ENCODE results near the gene ZNF334. TPM values are rescaled to one million over a fixed set of nuclear protein-coding genes. Genes with fewer than 3 reads are reported as not detected.

The ZNF334 gene
- 0.13 and 0.14 TPM in 2 replicates for total RNA-seq

DNA sequence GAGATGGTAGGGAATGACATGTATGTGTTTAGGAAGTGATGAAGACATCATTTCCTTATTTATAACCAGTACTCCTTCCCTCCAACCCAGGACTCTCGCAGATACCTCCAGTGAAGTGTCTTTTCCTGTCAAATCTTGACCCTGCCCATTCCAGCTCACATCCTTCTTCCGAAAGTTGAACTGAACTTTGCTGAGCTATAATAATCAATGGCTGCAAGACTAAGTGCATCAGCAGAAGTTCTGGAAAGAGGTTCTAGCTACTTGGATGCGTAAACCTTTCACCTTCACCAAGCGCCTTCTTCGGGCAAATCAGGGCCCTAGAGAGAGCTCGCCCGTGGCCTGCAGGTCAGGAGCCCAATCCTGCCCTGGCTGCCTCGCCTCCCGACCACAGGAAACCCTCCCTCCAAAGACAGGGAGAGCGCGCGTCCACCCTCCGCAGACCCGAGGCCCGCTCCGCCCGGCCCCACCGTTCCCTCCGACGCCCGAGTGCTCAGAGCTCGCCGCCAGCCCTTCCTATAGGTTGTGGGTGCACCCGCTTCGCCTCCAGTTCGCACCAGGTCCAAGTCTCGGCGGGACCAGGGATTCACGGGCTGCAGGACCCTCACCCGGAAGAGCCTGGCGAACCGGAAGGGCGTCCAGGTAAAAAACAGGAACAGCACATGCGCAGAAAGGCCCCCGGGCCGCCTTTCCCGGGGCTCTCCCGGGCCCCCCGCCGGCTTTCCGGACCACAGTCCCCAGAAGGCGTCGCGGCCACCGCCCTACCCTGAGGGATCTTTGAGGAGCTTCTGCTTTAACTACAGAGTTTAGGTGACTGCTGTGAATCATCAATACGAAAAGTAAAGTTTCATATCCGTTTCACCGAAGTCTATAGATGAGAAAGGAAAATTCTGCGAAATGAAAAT lies at the start of gene ZNF334:
Gene ZNF334, minus strand, starts transcription at position 617 of the 902 bp plus-strand sequence. CDS start 1,457 bp downstream, outside the sequence.

DNA sequence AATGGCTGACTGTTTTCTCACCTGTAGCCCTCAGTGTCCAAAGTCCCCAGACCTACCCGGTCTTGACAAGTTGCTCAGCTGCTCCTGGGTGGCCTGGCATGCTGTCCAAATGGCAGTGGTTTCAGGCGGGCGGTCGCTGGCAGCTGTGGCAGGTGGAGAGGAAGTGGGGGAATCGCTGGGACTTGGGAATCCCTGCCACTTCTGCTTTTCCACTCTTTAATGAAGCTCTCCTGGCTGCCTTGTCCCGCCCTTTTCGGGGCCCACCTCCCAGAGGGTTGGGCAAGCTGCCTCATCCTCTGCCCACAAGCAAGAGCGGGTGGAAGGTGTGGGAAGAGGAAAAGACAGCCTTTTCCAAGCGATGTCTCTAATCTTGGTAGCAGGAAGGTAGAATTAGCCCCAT lies 37.1 kb upstream of the ZNF334 start, which contains the start of gene OCSTAMP:
Gene OCSTAMP, minus strand, starts transcription at position 194 of the 400 bp plus-strand sequence. Its CDS starts 94 bp downstream, at position 100.

Other genes starting within 250 kb of the ZNF334 start
- gene CDH22, start 205.1 kb downstream of the ZNF334 start, total RNA-seq: under 0.01 and 0.13 TPM in 2 replicates
- gene ELMO2, start 106.9 kb downstream of the ZNF334 start, total RNA-seq: 37.1 and 39.8 TPM in 2 replicates
- not detected in 2 replicates for gene OCSTAMP, start 37.1 kb upstream of the ZNF334 start, total RNA-seq
- gene SLC13A3, start 137.9 kb upstream of the ZNF334 start, total RNA-seq: 0.40 and 0.43 TPM in 2 replicates
- gene TP53RK, start 175.9 kb upstream of the ZNF334 start, total RNA-seq: 17.4 and 21.7 TPM in 2 replicates
- gene SLC2A10, start 196.1 kb upstream of the ZNF334 start, total RNA-seq: 4.5 and 9.3 TPM in 2 replicates

Data from thoracic aorta endothelial cell (primary cell).